Hindlimb muscle (tissue), 1 donor: ENCODE results near the gene SIM1. TPM values are rescaled to one million over a fixed set of nuclear protein-coding genes. Genes with fewer than 3 reads are reported as not detected.
"Not testable (repeated sequence)": the region's sequence is repeated elsewhere in the genome, so short reads cannot be mapped to it uniquely, and the experiment has no call there.

Experiments used
- DNase-seq: peaks from one replicate; pipeline ENCODE4 v3.0.0-alpha.2; 2013
- polyA plus RNA-seq: library from polyadenylated mRNA; unstranded; fragments of 120-200 nt; gene quantifications from one replicate; pipeline ENCODE4 v1.2.1, GENCODE V29; 2013; ENCODE audit not compliant: insufficient read length

Gene SIM1
- polyA plus RNA-seq, 1 donor: 7.8 TPM

DNA sequence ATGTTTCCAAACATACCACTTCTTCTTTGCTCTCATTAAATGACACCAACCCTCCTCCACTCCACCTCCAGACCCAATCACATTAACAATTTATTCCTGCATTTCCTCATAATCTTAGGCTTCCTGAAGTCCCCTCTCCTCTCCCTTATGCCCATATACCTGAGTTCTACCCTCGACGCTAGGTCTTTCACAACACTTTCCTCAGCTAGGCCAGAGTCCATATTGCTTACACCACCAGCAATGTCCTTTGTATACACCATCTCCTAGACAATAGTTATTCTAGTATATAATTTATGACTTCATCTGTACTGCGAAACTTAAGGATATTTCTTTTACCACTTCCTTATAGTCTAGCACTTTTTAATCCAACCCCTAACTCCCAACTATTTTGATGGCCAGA, 47.7 kb downstream of the SIM1 start:
- no peak for DNase-seq

DNA sequence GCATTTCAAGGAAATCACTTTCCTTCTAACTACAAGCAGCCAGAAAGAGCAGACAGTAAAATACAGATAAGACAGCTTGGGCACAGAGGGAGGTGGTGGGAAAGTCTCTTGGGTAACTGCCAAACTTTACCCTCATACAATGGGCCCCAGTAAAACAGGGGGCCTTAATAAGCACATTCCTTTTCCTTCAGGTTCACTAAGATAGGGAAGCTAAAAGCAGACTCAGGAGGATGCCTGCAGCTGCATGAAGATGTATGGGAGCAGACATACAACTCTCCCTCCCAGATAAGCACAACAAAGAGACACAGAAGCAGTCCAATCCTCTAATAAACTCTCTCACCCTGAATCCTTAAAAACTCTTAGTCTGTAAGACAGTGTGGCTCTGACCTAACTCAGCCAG, 49.0 kb downstream of the SIM1 start:
- DNase-seq: no peak

- DNase-seq: no peak
These were observed 51.8 kb downstream of the SIM1 start for GRCh38 chr6:100412872-100413271.

- no peak for DNase-seq
These were observed 60.7 kb downstream of the SIM1 start for GRCh38 chr6:100404051-100404450.

- DNase-seq: no peak
These were observed 71.2 kb downstream of the SIM1 start for GRCh38 chr6:100393493-100393892.

GRCh38 chr6:100392423-100392822, 72.3 kb downstream of the SIM1 start:
- no peak for DNase-seq

- no peak for DNase-seq
These were observed 75.7 kb downstream of the SIM1 start for GRCh38 chr6:100388868-100389519.

DNA sequence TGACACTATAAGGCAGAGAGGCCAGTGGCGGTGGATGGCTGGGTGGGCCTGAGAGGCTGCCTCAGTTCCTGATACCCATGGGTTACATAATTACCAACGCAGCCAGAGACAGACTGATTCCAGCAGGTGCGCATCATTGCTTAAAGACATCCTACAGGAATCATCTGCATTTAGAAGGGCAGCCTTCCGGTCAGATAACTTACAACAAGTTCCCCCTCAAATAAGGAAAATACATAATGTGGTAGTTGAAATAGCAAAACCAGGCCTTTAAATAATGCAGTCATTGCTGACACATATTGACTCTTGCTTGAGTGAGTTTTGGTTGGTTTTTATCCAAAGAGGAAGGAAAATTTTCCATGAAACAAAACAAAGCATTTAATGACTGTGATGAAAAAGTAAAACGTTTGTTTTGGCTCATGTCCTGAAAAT, 81.9 kb downstream of the SIM1 start:
- DNase-seq: no peak

DNA sequence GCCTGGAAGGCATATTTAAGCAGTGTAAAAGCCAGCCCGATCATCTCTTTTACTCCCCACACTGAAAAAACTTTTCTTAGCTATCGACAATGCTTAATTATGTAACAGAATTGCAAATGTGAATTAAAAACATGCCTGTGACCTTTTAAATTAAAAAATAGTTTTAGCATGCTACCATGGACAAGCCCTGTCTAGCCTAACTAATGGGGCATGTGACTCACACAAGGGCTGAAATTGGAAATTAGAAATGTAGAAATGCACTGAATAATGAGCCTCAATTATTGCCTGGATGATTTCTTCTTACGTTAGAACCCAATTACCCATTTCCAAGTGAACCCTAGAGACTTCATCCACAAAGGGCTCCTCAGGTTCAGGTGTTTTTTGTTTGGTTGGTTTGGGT, 82.7 kb downstream of the SIM1 start:
- no peak for DNase-seq

GRCh38 chr6:100381111-100381510, 83.6 kb downstream of the SIM1 start:
- no peak for DNase-seq

DNA sequence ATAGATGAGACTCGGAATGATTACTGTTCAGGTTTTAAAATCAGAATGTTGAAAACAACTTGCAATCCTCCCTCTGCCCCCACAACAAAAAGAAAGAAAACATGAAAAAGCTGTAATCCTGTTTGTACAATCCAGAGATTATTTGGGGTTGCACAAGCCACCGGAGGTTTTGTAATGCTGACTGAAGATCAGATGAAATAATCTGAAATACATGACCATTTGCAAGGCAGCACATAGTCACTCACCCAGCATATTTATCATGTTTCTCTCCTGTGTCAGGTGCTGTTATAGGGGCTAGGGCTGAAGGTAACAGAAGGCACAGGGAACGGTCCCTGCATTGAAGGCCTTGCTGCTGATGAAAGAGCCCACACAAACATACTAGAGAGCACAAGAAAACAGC, 85.3 kb downstream of the SIM1 start:
- no peak for DNase-seq

DNA sequence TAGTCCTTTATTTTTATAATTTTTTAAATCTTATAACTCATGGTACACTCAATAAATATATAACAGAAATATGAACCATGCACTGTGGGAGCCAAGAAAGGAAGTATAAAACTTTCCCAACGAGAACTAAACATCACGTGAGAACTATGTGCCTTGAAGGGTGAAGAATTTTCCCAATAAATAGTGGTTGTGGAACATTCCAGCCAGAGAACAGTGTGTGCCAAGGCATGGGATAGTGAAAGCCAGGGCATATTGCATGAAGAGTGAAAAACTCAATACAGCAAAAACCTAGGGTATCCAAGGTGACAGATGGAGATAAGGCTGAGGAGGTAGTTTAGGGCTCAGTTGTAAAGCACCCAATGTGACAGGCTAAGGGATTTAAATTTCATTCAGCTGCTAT, 86.1 kb downstream of the SIM1 start:
- no peak for DNase-seq

GRCh38 chr6:100376103-100376502, 88.6 kb downstream of the SIM1 start:
- no peak for DNase-seq

- DNase-seq: no peak
These were observed 92.2 kb downstream of the SIM1 start for GRCh38 chr6:100372326-100373091.

- DNase-seq: no peak
These were observed 93.1 kb downstream of the SIM1 start for GRCh38 chr6:100371591-100371990.

DNA sequence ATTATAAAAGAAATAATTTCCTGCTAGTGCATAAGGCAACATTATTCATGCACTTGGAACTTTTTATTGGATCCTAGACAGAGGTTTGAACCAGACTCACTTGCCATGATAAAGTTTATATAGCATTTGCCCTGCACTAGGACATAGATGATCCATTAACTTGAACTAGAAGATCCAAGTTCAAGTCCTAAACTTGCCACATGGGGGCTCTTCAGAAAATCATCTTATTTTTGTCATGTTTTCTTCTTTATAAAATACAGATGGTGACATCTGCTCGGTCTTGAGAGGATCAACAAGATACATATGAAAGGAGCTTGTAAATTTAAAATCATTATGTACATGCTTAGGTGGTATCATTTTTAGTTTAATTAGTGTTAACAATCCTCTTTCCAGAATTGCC, 94.5 kb downstream of the SIM1 start:
- no peak for DNase-seq

- no peak for DNase-seq
These were observed 98.3 kb downstream of the SIM1 start for GRCh38 chr6:100366419-100366818.

GRCh38 chr6:100363651-100364050, 101.1 kb downstream of the SIM1 start:
- DNase-seq: no peak

- not testable (repeated sequence) for DNase-seq
These were observed 109.7 kb downstream of the SIM1 start for GRCh38 chr6:100354736-100355641.

DNA sequence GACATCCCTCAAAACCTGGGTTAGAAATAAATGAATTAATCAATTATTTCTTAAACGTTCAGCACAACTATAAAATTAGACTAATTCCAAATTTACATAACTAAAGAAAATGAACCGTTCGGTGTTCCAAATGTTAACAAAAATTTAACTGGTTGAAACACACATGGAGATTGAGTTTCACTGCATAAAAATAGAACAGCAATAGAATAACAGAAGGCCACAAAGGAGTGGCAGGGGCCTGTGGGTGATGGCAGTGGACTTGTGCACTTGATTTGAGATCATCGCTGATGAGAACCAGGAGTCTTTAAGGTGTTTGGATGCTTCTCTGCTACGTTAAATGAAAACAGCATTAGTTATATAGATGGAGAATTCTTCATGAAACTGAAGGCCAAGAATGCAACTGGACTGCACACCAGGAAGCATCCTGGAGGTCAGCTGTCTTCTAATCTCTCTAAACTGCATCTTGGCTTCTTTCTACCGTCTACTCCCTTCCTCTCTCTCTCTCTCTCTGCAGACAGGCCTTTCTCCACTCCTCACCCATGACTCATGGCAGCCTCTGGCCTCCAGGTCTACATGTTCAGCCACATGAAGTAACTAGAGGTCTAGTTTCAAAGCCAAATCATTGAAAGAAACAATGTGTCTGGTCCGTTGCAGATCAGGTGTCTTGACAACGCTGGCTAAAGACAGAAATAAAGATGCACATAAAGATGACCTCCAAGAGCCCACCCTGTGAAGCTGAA, 111.3 kb downstream of the SIM1 start:
- DNase-seq: no peak

DNA sequence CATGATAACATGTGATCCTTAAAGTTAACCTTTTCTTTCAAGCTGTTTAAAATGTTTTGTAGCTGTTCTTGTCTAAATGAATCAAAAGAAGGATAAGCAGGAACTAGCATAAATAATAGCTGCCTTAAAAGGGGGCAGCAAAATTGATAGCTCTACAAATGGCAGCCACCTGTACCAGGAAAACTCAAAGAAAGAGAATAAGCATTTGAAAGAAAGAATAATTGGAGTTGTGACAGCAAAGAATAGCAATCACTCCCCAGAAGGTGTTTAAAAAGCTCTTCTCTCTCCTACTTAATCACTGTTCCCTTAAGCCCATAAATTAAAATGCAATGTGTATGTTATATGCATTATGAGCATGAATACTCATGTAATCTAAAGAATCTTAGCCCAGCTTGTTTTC, 114.6 kb downstream of the SIM1 start:
- DNase-seq: no peak

DNA sequence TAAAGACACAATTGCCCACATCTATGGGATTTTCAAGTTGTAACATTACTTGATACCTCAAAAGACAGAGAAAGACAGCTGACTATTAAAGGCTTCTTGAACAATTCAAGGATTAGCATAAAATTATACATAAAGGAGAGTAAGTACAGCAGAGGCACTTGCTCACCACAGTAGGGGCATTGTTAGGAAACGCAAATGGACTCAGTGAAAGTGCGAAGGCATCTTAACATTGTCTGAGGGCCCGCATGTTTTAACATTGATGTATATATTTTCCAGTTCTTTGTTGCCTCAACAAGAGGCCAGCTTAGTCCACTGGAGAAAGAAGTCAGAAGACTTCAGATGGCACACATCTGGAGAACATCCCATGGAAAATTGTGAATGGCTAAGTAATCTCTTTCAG, 115.4 kb downstream of the SIM1 start:
- no peak for DNase-seq
